DMS79 (cell line): ENCODE data around the gene PLEKHG1.

Experiments used
- DNase-seq: peaks from one replicate; lab custom pipeline; 2025; lab: John Stamatoyannopoulos, UW

The PLEKHG1 gene

DNA sequence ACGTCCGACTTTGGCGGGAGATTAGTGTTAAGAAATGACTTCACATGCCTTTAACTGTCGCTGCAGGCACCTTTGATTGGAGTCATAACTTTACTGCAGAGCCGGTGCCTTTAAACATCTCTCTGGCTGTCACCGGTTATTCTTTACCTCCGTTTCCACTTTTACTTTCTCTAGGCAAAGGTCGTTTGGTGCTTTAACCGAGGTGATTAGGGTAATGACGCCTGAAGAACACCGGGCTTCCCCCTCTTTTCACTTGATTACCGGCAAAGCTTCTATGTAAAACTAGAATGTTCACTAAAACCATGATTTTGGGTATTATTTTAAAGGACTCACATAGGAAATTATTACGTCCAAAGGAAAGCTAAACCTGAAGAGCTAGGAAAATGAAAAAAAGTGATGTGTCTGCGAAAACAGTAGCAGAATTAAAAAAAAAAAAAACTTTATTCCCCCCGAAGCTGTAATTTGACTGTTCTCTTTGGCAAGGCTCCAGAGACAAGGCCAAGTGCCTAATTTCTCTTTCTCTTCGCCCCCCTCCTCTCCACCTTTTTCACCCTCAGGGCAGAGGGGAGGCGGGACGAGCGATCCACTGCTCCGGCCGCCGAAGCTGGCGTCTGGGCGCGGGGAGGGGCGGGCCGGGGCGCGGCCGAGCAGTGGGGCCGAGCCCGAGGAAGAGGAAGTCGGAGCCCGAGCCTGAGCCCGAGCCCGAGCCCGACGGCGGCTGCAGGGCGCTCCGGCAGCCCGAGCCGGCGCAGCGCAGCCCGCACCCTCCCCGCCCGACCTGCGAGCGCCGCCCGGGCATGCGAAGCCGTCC is at the start of gene PLEKHG1:
TSS of gene PLEKHG1 (plus strand) at position 687 of the 811 bp plus-strand sequence. CDS start 133,797 bp downstream, outside the sequence.
- DNase-seq: peak; percentile 31

DNA sequence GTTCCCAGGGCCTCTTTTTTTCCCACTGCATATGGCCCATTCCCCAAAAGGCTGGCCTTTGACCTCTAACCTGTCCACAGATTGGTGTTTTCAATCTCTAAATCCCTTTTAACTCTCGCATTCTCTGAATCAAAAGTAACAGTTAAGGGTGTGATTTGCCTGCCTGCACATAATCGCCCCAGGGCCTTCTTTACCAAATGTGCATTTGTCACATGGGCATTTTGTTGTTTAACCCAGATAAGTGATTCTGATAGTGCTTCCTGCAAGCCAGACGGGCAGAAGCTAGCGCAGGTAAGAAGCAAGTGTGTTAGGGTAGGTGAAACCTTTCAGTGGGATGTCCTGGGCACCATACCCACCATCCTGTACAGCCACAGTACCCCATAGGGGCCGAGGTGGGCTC is 49.4 kb upstream of the PLEKHG1 start:
- no peak for DNase-seq

DNA sequence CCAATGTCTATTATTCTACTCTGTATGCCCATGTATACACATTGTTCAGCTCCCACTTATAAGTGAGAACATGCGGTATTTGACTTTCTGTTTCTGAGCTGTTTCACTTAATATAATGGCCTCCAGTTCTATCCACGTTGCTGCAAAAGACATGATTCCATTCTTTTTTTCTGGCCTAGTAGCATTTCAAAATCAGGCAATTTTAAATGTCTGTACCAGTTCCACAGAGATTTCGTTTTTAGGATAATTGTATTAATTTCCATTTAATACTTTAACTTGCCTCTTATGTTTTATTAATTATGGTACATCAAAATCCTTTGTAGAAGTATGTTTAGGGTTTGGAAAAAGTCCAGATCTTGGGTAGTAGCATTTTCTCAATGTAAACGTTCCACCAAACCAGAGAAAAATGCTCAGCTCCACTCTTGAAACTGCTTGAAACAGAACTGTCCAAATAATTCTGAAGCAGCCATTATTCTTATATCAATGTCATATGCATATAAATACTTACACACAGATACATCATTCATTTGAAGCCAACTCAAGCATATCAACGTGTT is 42.6 kb upstream of the PLEKHG1 start:
- no peak for DNase-seq

DNA sequence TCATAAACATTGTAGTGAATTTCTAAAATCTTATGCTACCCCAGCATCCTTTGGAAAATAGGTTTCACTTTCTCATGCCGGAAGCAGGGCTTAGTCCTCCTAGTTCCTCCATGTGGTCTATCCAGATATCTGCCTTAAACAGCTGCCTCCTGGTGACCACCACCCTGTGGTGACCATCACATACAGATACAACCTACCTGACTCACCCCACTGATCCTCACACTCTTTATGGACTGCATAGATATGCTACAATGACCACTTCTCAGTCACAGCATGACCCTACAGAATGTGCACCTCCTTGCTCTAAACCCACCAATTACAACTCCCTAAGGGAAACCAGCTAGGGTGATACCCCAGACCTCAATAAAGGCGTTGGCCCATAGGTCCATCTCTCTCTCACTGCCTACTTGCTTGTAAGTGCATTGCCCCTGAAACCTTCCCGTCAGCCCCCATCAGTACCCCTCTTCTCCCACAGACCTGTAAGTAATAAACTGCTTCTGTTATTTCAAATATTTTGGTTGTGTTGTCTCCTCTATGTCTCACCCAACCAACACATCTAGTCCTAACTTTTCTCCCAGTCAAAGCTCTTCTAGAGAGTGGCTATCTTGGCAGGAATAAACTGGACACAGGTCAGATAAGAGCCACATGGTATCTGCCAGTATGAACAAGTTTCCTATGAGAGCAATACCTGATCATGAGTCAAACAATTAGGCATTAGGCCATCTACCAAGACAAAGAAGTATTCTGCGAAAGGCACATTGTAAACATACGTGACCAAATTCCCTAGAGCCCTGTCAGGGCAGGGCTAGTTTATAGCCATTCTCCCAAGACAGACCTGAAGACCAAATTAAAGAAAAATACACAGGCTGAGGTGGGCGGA is 39.4 kb upstream of the PLEKHG1 start:
- DNase-seq: no peak

DNA sequence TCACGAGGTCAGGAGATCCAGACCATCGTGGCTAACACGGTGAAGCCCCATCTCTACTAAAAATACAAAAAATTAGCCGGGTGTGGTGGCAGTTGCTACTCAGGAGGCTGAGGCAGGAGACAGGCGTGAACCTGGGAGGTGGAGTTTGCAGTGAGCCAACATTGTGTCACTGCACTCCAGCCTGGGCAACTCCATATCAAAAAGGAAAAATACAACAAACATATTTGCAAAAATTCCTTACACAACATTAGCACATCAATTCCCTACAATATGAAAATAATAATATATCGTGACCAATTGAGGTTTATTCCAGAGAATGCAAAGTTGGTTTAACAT is 38.8 kb upstream of the PLEKHG1 start:
- no peak for DNase-seq

DNA sequence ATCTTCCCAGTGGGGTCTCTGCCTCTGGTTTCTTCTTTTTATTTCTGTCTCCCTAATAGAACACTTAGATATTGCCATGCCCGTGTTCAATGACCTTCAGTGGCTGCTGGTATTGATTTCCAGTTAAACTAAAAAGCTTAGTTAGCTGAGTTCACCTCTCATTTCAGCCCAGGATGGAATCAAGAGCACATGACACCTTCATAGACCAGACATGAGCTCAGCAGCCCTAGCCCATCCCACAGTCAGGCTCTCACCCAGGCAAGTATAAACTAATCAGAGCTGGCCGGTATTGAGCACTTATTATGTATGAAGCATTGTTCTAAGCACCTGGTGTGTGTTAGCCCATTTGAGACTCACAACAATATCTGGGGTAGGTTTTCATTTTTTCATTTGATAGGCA is 33.7 kb upstream of the PLEKHG1 start:
- DNase-seq: no peak

DNA sequence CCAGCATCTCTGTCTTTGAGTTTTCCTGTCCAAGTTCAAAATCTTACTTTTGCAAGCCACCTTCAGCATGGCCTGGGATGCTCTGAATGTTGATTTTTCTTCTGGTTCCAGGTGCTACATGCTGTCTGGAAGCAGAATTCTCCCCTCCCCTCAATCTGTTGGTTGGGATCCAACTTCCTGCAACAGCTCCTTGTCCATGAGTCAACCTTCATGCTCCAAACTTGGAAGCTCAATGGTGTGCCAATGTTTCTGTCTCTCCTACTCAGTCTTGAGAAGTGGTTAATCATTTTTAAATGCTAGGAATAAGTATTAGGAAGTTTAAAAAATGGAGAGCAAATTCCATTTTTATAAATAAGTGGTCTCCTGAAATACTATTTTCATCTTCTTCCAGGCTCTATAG is 33.2 kb upstream of the PLEKHG1 start:
- no peak for DNase-seq

DNA sequence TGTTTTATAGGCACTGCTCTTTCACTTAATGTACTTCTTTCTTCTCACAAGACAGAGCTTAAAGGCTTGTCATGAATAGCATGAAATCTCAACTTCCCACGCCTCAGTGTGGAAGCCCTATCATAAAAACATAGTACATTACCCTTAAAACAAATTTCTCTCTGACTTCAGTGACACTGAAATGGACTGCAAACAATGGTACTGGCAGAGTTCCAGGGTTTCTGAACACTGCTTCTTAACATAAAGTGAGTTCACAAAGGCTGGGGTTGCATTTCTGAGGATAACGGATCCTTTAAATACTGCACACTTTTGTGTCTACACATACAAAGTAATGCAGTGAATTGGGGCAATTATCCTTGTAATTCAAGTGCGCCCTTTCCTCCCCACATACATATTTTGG is 32.3 kb upstream of the PLEKHG1 start:
- DNase-seq: peak; percentile 26

DNA sequence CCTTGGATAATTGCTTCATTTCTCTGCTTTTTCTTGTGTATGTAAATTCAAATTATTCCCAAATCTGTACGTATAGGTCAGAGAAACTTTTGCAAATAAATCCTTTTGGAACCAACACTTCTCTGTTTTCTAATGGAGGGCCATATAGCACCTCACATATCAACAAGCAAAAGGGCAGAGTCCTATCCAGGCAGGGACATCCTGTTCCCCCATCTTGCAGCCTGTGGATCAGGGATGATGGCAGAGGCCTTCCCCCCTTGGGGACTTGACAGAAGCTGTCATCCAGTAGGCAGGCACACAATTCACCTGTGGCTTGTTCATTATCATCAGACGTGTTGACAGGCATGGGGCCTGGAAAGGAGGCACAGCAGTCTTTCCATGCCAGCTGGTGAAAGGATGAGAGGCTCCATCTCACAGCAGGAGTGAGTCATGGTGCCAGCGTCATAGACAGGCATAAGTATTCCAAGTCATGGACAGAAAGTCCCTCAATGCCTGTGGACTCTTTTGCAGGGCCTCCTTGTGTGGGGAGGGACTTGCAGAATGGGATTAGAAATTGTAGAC is 31.8 kb upstream of the PLEKHG1 start:
- DNase-seq: no peak

DNA sequence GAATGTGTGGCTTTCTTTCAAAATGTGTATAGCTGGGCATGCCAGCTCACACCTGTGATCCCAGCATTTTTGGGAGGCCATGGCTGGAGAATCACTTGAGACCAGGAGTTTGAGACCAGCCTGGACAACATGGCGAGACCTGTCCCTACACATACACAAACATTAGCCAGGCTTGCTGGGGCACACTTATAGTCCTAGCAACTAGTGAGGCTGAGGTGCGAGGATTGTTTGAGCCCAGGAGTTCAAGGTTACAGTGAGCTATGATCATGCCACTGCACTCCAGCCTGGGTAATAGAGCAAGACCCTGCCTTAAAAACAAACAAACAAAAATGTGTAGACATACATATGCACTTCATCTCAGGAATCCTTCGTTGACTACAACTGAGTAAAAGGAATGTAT is 31.1 kb upstream of the PLEKHG1 start:
- DNase-seq: no peak

DNA sequence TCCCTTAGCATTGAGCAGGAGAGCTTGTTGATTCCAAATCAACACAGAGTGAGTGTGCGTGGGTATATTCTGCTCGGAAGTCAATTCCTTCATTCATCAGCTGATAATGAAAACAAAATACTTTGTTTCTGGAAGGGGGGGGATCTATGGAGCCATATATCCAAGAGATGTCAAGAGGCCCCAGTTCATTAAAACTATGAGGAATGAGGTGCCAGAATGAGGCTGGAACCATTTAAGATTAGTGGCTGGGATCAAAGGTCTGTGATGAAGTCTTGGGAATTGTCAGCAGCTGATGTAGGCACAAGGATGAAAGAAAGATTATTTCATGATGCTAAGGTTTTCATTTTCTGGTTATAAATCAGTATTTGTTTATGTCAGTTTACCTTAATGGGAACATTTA is 30.5 kb upstream of the PLEKHG1 start:
- no peak for DNase-seq

DNA sequence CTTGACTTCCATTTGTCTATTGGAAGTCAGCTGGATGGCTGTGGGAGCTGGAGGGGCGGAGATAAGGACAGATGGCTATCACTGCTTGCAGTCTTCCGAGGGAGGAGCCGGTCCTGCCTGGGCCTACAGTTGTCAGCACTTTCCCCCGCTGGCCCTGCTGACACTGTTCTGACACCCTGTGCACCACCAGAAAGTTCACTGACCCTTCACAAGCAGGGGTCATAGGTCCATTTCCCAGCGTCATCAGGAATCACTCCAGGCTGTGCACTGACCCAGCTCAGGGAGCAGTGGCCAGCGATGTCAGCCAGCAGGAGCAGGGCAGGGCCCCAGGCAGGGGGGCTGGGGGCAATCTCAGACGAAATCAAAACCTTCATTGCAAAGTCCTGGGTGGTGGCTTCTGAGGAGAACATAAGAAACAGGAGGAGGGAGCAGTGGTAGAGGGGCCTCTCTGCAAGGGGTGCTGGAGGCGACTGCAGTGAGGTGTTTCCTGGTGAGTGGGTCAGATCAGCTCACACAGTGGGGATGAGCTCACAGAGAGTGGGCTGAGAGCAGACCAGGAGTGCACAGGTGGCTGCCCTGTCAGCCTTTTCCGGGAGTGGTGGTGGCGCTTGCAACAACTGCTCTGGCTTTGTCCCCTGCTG is 26.5 kb upstream of the PLEKHG1 start:
- no peak for DNase-seq

DNA sequence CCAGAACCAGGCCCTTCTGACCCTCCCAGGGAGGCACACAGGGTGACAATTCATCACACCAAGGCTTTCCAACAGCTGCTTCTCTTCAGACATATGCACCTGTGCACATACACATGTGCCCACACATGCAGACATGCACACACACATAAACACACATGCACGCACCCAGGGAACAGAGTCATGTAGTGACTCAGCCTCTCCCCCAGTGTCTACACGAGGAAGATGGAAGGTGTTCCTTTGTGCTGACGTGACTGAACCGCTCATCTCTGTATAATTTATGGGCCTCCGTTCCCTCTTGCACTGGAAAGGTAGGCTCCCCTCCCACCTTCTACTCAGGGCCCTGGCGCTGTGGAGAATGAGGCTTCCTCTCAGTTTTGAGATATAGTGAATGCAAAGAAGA is 23.8 kb upstream of the PLEKHG1 start:
- DNase-seq: no peak

DNA sequence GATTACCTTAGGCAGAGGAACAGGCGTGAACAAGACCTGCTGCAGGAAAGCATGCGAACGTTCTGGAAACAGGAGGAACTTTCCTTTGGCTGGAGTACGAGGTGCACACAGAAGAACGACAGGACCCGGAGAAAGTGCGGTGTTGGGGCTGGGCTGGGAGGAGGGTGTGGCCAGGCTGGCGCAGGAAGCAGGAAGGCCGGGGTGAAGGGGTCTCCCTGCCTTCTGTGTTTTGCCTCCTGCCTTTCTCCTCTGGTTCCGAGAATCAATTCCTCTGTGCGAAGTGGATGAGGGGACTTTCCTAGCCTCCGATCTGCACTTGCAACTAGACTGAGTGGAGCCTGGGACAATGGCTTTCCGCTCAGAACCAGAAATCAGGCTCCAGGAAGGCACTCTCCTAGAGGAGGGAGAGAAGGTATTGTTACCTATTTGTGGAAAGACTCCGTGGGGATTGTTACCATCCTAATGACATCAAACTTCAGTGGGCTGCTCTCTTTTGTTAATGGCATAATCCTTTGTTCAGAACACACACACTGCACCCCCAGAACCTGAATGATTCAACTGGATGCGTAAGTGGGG is 22.9 kb upstream of the PLEKHG1 start:
- no peak for DNase-seq

DNA sequence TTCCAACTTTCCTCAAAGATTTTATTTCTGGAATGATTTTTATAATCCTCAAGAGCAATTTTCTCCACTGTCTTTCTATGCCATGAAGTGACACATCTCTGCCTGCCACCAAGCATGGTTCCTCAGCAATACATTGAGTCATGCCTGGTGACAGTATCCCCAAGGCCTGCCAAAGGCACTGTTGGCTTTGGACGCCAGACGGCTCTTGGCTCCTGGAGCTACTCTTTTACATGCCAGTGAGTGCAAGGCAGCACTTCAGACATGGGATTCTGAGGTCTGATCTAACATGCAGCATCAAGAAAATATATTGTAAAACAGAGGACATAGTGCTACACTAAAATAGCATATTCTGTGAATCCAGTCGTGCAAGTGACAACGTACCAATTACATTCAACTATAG is 20.1 kb upstream of the PLEKHG1 start:
- DNase-seq: no peak

DNA sequence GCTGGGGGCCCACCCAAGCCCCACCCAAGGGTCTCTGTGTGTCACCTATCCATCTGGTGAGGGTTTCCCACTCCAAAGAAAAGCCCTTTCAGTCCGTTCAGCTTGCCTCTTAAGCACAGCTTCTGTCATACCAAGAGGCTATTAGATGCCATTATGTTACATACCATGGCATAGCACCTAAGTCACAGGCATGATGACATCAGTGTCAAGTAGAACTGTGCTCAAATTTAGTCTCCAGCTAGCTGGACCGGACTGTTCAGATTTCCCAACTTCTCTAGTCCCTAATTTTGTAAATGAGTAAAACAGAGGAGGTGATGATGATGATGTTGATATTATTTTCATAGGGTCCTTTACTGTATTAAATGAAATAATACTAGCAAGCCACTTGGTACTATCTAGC is 19.2 kb upstream of the PLEKHG1 start:
- DNase-seq: no peak

DNA sequence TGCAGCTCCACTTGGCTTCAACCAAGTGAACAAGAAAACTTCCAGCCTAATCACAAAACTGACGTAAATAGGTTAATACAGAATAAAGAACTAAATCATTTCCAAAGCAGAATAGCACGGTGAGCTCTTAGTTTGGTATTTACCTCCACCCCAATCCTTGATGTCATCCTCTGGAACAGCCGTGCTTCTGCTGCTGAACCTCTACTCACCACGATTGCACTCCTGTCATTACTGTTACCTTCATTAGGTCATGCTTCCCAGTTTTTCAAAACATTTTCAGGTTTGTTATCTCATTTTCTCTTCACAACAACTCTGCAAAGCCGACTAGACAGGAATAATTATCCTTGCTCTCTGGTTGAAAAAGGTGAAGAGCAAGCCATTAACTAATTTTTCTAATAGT is 15.6 kb upstream of the PLEKHG1 start:
- DNase-seq: no peak

DNA sequence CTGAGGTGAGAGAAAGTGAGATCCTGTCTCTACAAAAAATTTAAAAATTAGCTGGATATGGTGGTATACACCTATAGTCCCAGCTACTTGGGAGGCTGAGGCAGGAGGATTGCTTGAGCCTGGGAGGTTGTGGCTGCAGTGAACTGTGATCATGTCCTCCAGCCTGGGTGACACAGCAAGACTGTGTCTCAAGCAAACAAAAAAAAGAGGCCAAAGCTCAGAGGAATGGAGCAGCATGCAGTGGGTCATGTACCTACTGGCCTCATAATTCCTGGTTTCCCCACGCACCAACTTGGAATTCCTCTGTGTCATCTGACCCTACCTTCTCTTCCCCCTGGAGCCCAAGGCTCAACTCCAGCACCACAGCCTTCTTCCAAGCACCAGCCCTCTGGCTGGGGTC is 15.1 kb upstream of the PLEKHG1 start:
- no peak for DNase-seq

DNA sequence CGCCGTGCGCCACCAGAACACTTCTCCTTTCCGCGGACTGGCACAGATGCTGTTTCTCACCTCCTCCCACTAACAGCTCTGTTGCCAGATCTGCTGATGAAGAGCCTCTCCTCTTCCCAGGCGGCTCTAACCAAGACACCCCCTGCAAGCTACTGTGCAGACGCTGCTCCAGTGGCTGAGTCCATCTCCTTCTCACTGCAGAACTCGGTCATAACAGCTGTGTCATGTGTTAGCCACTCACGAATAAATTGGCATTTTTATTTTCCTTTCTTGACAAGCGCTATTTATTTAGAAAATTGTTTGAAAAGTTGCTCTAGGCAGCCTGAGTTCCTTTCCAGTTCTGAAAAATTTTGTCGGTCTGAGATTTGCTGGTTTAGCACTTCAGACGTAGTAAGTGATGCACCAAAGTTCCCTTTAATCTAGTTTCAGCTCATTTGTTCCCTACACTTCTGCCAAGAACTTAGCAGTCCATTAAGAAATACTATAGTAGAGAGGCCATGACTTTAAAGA is 12.8 kb upstream of the PLEKHG1 start:
- DNase-seq: peak; percentile 43

DNA sequence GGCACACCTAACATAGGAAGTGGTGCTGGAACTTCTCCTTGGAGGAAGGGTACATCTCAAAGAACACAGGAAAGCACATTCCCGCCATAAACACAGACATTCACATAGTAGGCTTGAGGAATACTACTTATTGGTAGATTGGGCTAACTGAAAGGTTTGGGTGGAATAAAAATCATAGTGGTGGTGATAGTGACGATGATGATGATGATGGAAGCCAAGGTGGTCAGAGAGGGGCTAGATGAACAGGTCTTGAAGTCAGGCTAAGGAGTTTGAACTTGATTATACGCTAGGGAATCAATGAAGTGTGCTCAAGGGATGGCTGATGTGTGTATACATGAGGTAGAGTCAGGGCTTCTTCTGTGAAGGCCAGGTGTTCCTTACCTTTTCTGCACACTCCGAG is 12.0 kb upstream of the PLEKHG1 start:
- DNase-seq: no peak

DNA sequence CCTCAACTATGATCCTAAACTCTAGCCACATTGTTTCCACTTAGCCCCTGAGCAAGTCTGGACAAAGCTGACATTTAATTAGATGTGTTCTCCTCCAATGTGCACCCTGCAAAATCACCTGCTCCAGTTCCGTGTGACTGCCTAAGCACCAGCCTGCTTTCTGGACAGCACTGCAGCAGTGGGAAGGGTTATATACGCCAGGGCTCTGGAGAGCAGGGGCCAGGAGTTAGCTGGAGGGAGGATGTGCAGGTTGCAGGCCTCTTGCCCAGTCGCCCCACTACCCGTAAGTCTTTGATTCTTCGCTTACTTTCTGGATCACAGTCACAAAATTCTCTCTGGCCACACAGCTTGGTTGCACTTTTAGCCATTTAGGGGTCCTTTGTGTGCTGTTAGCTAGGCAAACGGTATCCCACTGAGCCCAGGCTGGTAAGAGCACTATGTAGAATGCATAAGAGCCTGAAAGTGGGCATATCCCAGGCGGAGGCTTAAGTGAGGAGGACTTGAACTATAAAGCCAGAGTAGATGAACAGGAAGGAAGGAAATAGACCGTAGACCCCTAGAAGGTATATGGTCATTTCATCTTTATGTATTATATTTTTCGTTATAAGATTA is 10.7 kb upstream of the PLEKHG1 start:
- DNase-seq: peak; percentile 87
